Right lobe of liver (tissue), 4 donors: ENCODE results near the gene AADAC.

Experiments
- CTCF ChIP-seq, 4 donors: fragments of 200-600 bp in 3 of 4; fragments of 450-650 bp in 1 of 4; IDR thresholded peaks; one replicate each; pipeline versions ENCODE4 v1.5.1 to v1.8.0; 2016 to 2022; ENCODE audit warnings: antibody characterized with exemption in 4 of 4, mild to moderate bottlenecking in 2 of 4
- POLR2A ChIP-seq: fragments of 450-650 bp; IDR thresholded peaks from one replicate; pipeline ENCODE4 v1.6.1; 2017; ENCODE audit warnings: antibody characterized with exemption, mild to moderate bottlenecking
- donor health status: DM: no; HTN: no; CAD: no.
- donor health status: DM: no; HTN: no; CAD: no.
- donor health status: DM: no; HTN: yes; CAD: no.

DNA sequence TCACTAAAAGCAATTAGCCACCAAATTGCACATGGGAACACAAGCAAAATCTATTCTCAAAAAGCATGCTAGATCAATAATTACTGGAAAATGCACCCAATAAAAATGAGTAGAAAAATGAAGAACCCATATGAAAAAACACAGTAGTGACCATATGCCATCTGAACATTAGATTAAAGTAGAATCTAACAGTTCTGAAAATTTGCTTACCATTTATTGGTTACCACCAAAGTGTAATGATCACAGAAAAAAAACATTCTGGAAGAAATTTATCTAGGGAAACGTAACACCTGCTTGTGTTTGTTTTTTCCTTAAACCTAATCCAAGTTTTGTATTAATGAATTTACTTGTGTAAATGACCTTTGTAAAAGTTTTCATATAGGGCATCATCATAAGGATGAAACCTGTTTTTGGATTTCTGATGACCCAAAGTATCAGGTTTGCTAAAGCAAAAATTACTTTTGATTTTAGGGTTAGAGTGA lies 37.6 kb upstream of the AADAC start:
- no peak for TF ChIP-seq CTCF (IDR thresholded peaks at IDR 0.05)
- TF ChIP-seq POLR2A: no peak
